SIG-M5 (cell line): ENCODE results near the gene IPO13.

ENCODE experiments used
- DNase-seq: peaks from one replicate; lab custom pipeline; 2025; lab: John Stamatoyannopoulos, UW

Gene IPO13

DNA sequence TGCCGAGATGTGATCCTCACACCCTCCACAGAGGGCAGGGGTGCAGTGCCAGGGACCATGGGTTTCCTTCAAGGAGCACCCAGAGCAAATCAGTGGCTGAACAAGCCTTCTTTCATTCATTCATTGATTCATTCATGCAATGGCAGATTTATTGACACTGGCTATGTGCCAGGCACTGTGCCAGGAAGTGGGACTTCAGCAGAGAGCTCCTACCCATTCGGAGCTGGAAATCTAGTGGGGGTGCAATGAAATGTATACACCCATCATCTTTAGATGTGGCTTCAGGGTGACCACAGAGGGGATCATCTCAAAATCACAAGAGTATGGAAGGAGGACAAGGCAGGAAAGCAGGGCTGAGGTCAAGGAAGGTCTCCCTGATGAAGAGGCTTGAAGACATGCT, 65.7 kb downstream of the IPO13 start:
- DNase-seq = no peak

DNA sequence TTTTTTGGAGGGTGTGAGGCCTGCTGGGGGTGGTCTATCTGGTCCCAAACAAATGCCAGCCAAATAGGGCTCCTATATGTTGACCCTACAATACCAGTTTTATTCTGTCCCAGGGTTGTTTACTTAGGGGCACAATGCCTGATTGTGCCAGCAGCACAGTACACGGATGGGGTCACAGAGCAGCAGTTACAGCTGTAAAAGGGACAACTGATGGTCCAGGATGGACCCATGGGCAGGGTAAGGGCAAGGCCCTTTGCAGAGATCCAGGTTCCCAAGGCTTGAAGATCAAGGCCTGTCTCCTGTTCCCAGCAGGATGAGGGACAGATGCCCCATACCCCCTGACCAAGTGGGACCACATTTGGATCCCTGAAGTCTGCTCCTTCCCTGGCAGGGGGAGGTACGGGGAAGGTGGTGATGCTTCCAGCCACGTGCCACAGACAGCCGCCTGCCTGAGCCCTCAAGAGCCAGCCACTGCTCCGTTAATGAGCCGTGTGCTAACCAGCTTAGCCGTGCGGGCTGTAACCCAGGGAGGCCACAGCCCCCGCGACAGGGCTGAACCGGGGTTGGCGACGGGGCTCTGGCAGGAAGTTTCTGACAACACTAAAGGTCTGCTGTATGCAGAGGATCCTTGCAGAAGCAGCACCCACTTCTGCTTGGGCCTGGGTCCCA, 66.3 kb downstream of the IPO13 start:
- DNase-seq = no peak

DNA sequence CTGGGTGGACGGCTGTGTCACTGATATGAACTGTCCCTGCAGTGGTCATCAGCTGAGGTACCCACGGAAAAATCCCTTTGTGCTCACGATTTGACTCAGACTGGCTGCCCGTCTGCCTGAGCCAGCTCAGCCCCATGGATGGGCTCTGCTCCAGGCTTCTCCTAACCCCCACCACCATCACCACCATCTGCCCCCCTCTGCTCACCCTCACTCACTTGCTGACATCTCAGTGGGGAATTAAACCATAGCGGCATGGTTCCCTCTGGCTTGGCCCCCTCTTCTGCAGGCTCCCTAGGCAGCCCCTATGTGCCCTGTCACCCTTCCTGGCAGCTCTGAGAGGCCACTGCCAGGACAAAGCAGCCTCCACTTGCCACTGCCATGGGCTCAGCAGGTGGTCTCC, 67.2 kb downstream of the IPO13 start:
- DNase-seq = no peak

DNA sequence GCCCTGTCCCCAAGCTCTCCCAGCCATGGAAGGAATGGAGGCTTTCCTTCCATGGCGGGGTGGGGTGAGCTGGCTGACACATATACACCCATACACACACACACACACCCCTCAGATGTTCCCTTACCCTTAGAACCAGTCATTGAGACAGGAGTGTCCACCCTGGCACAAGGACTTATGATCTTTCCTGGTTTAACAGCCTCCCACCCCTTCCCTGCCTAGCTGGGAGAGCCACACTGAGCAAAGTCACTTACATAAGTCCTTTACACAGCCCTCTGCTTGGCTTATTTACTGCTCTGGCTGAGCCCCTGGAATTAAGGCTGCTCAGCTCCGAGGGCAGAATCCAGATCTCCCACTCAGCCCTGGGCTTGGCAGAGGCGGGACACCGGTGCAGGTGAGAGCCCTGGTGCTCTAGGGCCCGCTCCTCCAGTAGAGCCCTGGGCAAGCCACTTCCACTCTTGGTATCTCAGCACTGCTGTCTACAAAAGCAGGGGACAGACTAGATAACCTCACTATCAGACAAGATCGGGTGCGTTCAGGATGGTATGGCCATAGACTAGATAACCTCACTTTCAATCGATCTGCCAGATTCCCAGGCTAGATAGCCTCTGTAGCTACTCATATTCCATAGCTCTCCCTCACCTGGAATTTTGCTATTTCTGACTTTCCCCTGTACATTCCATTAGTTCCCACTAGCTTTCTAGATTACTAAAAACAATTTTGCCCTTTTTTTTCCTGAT, 67.8 kb downstream of the IPO13 start:
- DNase-seq = no peak

DNA sequence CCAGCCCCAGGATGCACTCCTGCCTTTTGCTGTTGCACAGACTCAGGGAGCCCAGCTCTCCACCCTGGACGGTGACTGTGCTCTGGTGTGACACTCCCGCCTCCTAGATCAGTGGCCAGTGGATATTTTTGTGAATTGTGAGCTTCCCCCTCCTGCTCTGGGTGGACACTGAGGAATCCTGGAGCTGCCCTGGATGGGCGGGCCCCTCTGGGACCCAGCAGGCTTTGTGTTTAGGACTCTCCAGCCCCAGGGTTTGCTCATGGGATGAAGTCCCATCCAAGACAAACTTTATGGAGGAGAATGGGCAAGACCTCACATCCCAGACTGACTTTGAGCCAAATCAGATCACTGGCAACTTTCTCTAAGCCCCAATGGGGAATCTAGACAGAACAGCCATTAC, 68.5 kb downstream of the IPO13 start:
- no peak for DNase-seq

DNA sequence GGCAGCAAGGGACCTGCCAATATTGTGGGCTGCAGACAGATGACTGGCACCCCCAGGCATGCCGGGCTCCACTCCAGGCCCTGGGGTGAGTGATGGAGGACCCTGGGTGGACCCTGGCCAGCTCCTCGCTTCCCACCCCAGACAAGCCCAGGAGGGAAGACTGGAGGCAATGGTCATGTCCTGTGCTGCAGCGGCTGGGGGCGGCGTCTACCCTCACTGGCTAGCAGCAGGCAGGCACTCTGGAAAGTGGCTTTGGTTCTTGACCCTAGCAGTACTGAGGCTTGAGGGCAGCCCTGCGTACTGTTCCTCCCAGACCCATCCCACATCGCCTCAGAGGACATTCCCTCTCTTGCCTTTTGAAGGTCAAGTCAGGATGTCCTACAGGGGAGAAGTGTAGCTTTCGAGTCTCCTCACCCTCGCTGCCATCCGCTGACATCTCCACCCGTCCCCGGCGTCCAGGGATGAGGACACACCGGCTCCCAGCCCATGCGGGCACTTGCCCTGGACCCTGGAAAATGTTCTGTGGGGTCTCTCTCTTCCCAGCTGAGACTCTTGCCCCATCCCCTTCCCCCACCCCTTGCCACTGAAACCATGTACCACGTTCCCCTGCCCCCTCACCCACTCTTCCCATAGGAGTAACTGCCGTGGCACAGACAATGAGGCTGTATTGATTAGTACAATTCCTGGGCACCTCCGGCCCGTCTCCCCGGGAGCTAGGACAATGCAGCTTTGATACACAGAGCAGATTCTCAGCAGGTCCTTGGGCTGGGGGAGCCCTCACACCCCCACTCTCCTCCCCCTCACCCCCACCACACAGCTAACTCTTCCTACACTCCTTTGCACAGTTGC, 69.5 kb downstream of the IPO13 start:
- DNase-seq = no peak

DNA sequence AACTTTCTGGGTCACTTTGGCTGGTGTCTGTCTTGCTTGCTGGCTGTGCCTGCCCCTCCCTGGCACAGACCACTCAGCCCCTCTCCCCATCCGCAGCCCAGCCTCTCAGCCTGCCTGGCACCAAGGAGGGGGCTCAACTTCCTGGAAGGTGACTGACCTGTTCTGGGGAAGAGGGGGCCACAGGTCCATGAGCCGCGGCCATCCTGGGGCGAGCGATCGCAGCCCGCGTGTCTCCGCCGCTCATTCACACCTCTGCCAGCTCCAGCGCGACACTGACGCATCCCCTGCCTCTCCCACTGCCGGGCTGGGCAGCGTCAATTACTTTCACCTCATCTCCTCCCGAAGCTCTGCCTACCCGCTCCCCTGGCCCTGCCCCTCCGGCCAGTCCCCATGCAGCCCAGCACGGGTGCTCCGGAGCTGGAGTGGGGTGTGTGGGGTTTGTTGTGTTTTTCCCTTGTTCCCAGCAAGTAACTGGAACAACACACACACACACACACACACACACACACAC, 70.2 kb downstream of the IPO13 start:
- no peak for DNase-seq
